Measurements from ENCODE around the gene RBBP8. TPM values are rescaled to one million over a fixed set of nuclear protein-coding genes. Genes with fewer than 3 reads are reported as not detected.

Gene RBBP8
- total and polyA plus RNA-seq, 12 donors = 4.0 to 13.5 (median 7.4) TPM

DNA sequence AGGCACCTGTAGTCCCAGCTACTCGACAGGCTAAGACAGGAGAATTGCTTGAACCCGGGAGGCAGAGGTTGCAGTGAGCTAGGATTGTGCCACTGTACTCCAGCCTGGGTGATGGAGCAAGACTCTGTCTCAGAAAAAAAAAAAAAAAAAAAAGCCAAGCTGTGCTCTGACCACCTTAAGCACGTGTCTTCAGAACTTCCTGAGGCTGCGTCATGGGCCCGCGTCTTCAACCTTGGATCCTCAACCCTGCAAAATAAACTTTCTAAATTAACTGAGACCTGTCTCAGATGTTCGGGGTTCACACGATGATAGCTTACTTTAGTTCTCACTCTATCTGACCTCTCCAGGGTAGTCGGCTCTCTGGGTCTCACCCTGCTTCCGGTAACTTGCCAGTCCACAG lies 136.4 kb downstream of the RBBP8 start:
- TF ChIP-seq, protein P1, sequence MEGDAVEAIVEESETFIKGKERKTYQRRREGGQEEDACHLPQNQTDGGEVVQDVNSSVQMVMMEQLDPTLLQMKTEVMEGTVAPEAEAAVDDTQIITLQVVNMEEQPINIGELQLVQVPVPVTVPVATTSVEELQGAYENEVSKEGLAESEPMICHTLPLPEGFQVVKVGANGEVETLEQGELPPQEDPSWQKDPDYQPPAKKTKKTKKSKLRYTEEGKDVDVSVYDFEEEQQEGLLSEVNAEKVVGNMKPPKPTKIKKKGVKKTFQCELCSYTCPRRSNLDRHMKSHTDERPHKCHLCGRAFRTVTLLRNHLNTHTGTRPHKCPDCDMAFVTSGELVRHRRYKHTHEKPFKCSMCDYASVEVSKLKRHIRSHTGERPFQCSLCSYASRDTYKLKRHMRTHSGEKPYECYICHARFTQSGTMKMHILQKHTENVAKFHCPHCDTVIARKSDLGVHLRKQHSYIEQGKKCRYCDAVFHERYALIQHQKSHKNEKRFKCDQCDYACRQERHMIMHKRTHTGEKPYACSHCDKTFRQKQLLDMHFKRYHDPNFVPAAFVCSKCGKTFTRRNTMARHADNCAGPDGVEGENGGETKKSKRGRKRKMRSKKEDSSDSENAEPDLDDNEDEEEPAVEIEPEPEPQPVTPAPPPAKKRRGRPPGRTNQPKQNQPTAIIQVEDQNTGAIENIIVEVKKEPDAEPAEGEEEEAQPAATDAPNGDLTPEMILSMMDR (IDR thresholded peaks at IDR 0.05) = no peak
- Histone ChIP-seq H3K36me3 (no peaks in the 10 kb centered on the region), H3K27ac (no peak overlapping the region), H3K4me3 (no peak overlapping the region), H3K4me1 (peaks cover 0 to 44% (median 0%) of the 10 kb centered on the region in 9 donors), H3K9me3 (no peaks in the 10 kb centered on the region), H3K27me3 (no peaks in the 10 kb centered on the region)
- intact Hi-C loops (cut with DNase I) = no loop called here
- ATAC-seq (no peak), DNase-seq (no peak)
- WGBS, 2 donors = 87 to 88% methylated on average over 10 of the region's 10 CpGs

DNA sequence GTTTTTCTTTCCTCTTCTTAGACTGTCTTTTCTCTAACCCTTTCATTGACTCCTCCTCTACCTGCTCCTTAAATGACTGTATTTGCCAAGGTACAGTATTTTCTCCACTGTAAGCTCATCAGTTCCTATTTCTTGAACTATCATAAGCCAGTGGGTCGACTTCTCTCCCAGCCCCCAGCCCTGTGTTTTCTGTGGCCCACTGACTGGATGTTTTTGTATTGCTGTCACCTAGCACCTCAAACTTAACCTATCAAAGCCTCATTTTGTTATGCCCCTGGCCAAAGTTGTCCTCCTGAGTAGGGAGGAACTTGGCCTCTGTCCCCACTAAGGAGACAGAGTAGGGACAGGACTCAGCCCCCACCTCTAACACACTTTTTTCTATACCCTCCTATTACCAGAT lies 136.8 kb downstream of the RBBP8 start:
- no peaks in the 10 kb centered on the region for H3K36me3 ChIP-seq
- no peak for ATAC-seq
- DNase-seq = no peak
- H3K9me3 ChIP-seq = no peaks in the 10 kb centered on the region
- TF ChIP-seq, protein P1 (IDR thresholded peaks at IDR 0.05) = no peak
- WGBS, 2 donors = 82 to 84% methylated on average over 1 of the region's 1 CpG
- intact Hi-C loops (cut with DNase I) = no loop called here
- peaks cover 0 to 44% (median 0%) of the 10 kb centered on the region in 9 donors for H3K4me1 ChIP-seq
- no peaks in the 10 kb centered on the region for H3K27me3 ChIP-seq
- no peak overlapping the region for H3K4me3 ChIP-seq
- no peak overlapping the region for H3K27ac ChIP-seq

DNA sequence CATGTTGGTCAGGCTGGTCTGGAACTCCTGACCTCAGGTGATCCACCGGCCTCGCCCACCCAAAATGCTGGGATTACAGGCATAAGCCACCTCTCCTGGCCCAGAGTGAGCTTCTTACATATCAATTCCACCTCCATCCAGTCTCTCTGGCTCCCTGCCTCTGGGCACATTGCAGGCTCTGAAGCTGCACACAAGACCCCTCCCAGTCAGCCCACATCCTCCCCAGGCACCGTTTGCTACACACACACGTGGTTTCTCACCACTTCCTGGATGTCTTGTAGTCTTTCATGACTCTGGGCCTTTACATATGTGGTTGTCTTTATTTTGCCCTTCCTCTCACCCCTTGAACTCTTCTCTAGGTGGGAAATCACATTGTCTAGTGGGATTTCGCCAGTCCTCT lies 138.2 kb downstream of the RBBP8 start:
- no peak overlapping the region for H3K4me3 ChIP-seq
- TF ChIP-seq, protein P1 (IDR thresholded peaks at IDR 0.05) = no peak
- H3K36me3 ChIP-seq = no peaks in the 10 kb centered on the region
- no peaks in the 10 kb centered on the region for H3K9me3 ChIP-seq
- H3K27me3 ChIP-seq = peaks cover 0 to 3% (median 0%) of the 10 kb centered on the region in 7 donors
- H3K4me1 ChIP-seq = peaks cover 0 to 44% (median 0%) of the 10 kb centered on the region in 9 donors
- intact Hi-C loops (cut with DNase I) = no loop called here
- peak; percentile 23 to 25 for DNase-seq
- ATAC-seq = peak in 6 of 8 donors; percentile 45 to 79 (median 60)
- H3K27ac ChIP-seq = peak overlapping the region in 1 of 10 donors; percentile 68
- 72 to 75% methylated on average over 5 of the region's 5 CpGs for WGBS, 2 donors

DNA sequence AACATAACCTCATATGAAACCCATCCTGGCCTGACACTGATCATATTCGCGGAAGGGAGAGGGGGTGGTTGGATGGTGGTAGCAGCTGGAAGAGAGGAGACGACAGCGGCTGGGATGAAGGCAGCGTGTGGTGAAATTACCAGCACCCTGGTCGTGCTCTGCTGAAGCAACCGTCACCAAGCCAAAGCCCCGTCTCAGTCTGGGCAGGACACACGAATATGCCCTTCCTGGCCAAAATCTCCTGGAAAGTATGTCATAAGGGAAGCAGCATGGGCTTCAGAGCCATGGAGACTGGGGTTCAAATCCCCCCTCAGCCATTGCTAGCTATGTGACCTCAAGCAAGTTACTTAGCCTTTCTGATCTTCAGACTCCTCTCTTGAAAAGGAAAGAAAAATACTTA lies 139.0 kb downstream of the RBBP8 start:
- WGBS, 2 donors = 92 to 94% methylated on average over 9 of the region's 9 CpGs
- peak overlapping the region in 1 of 10 donors; percentile 42 for H3K27ac ChIP-seq

More for the DNA sequence above, 139.0 kb downstream of the RBBP8 start:
- Histone ChIP-seq H3K4me3 (no peak overlapping the region), H3K36me3 (no peaks in the 10 kb centered on the region), H3K9me3 (no peaks in the 10 kb centered on the region), H3K27me3 (peaks cover 0 to 5% (median 0%) of the 10 kb centered on the region in 7 donors), H3K4me1 (peaks cover 0 to 44% (median 0%) of the 10 kb centered on the region in 9 donors)
- no peak for DNase-seq
- intact Hi-C loops (cut with DNase I) = no loop called here
- ATAC-seq = no peak
- TF ChIP-seq, protein P1 (IDR thresholded peaks at IDR 0.05) = no peak

Data from heart right ventricle (tissue), 16 donors.